Common myeloid progenitor, CD34-positive (primary cell): ENCODE results near the gene FER.
A peak's percentile ranks its signal among the peaks of the same experiment; 100 is the strongest.

Experiments used
- CTCF ChIA-PET: fragments of 350-600 bp; sonication (Branson Sonifier 250); formaldehyde crosslinking; loops from one replicate; lab custom pipeline; 2021; ENCODE audit warnings: antibody characterized with exemption; lab: Charles Lee
- POLR2A ChIA-PET: fragments of 350-600 bp; sonication (Branson Sonifier 250); formaldehyde crosslinking; loops from one replicate; lab custom pipeline; 2021; ENCODE audit warnings: antibody characterized with exemption; lab: Charles Lee
- DNase-seq, 3 donors: peaks; one replicate each; pipeline versions ENCODE4 v3.0.0 to v3.0.0-alpha.2; 2013
- H3K27ac ChIP-seq, 2 experiments: 1 replicate in 1 of 2; 2 replicates in 1 of 2; pipeline ENCODE4 v1.7.0; 2013; ENCODE audit warnings: inconsistent platforms in 2 of 2, low read length in 2 of 2, mild to moderate bottlenecking in 2 of 2, low read depth in 1 of 2, moderate library complexity in 1 of 2; ENCODE audit not compliant: severe bottlenecking in 2 of 2, insufficient read depth in 1 of 2, poor library complexity in 1 of 2
- H3K27me3 ChIP-seq, 5 experiments: replicated peaks in 2 of 5; 1 replicate in 3 of 5; 2 replicates in 2 of 5; pipeline versions ENCODE4 v1.6.1 to v1.7.0; 2013; ENCODE audit warnings: low read length in 4 of 5, mild to moderate bottlenecking in 2 of 5, moderate library complexity in 2 of 5, inconsistent platforms in 1 of 5; ENCODE audit not compliant: insufficient read depth in 5 of 5, control insufficient read depth in 4 of 5
- H3K36me3 ChIP-seq, 4 experiments: 1 replicate in 2 of 4; 2 replicates in 2 of 4; pipeline versions ENCODE4 v1.6.1 to v1.7.0; 2013; ENCODE audit warnings: low read length in 3 of 4, control low read depth in 1 of 4, mild to moderate bottlenecking in 1 of 4; ENCODE audit not compliant: control insufficient read depth in 4 of 4, insufficient read depth in 4 of 4
- H3K4me1 ChIP-seq, 4 experiments: 1 replicate in 3 of 4; 2 replicates in 1 of 4; pipeline versions ENCODE4 v1.6.1 to v1.7.1; 2013; ENCODE audit warnings: low read length in 3 of 4, mild to moderate bottlenecking in 3 of 4, control low read depth in 1 of 4, inconsistent platforms in 1 of 4, moderate library complexity in 1 of 4; ENCODE audit not compliant: control insufficient read depth in 4 of 4, insufficient read depth in 4 of 4; ENCODE audit errors: control extremely low read depth in 1 of 4
- H3K4me3 ChIP-seq, 7 experiments: 1 replicate in 4 of 7; 2 replicates in 3 of 7; pipeline versions ENCODE4 v1.5.1 to v1.7.0; 2013; ENCODE audit warnings: mild to moderate bottlenecking in 7 of 7, low read length in 6 of 7, moderate library complexity in 6 of 7, inconsistent platforms in 2 of 7, low read depth in 2 of 7, control low read depth in 1 of 7; ENCODE audit not compliant: insufficient read depth in 4 of 7, control insufficient read depth in 1 of 7; ENCODE audit errors: extremely low read depth in 1 of 7
- H3K9me3 ChIP-seq, 5 experiments: 1 replicate in 4 of 5; 2 replicates in 1 of 5; pipeline versions ENCODE4 v1.6.1 to v1.7.1; 2013; ENCODE audit warnings: low read length in 4 of 5, mild to moderate bottlenecking in 2 of 5, inconsistent platforms in 1 of 5, low read depth in 1 of 5, moderate library complexity in 1 of 5; ENCODE audit not compliant: control insufficient read depth in 4 of 5, insufficient read depth in 2 of 5; ENCODE audit errors: control extremely low read depth in 1 of 5
- WGBS: methylation state at CpG from one replicate; pipeline ENCODE4 v1.1.5; 2013; ENCODE audit not compliant: insufficient coverage; 5-methylcytosine and 5-hydroxymethylcytosine counted together

The FER gene

GRCh38 chr5:108919591-108920326, 172.1 kb downstream of the FER start:
- H3K36me3 ChIP-seq = no peaks in the 10 kb centered on the region
- ChIA-PET CTCF (interaction anchor here (1.1 to 1.3 kb wide), 2 partner anchors 17 to 244 kb away, joined by 3 to 4 read pairs; no protein-coding TSS in a partner anchor), POLR2A (no interaction called here)
- H3K4me1 ChIP-seq = no peaks in the 10 kb centered on the region
- WGBS = 80% methylated on average over 1 of the region's 2 CpGs
- H3K9me3 ChIP-seq = no peaks in the 10 kb centered on the region
- no peaks in the 10 kb centered on the region for H3K27me3 ChIP-seq
- H3K4me3 ChIP-seq = no peak overlapping the region
- H3K27ac ChIP-seq = no peak overlapping the region
- DNase-seq = peak; percentile 5 to 29 (median 17)

DNA sequence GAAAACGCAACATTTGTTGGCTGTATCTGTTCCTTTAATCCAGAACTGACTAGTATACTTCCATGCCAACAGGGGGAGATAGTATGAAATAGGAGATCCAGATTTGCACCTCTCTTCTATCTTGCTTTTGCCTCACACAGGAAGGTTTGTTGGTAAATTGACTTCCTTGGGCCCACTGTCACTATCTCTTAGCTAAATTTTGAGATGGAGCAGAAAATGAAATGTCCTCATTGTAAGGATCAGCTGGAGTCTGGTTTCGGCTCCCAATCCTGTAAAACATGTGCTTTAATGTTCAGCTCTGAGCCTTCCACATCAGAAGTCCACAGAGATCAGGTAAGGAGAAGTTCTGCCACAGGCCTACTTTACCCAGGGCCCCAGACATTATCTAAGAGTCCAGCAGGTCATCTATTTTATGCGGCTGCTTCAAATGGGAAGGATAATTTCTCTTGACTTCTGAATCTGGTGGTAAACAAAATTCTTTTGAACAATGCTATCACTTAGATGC, 176.8 kb downstream of the FER start:
- CTCF ChIA-PET = no interaction called here
- H3K27me3 ChIP-seq = no peaks in the 10 kb centered on the region
- no peak overlapping the region for H3K4me3 ChIP-seq
- POLR2A ChIA-PET = no interaction called here
- H3K4me1 ChIP-seq = no peaks in the 10 kb centered on the region
- peak in 2 of 3 donors; percentile 4 to 10 for DNase-seq
- no peak overlapping the region for H3K27ac ChIP-seq
- H3K9me3 ChIP-seq = no peaks in the 10 kb centered on the region
- 95% methylated on average over 2 of the region's 3 CpGs for WGBS
- H3K36me3 ChIP-seq = no peaks in the 10 kb centered on the region

DNA sequence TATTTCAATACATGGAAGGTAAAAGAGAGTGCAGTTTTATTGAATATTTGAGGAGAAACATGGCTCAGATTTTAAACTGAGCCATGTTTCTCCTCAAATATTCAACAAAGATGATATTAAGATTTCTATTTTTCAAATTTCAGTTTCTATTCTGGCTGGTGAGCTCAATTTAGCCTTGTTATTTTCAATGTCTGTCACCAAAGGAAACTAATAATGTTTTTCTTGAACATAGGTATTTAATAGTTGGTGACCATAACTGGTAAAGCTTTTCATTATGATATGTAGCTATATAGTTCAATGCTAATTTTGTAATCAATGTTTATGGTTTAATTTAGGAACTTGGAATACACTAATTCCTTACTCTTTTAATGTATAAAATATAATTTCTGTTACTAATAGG, 177.4 kb downstream of the FER start:
- POLR2A ChIA-PET = no interaction called here
- no peak for DNase-seq
- no peak overlapping the region for H3K4me3 ChIP-seq
- H3K27ac ChIP-seq = no peak overlapping the region
- no peaks in the 10 kb centered on the region for H3K27me3 ChIP-seq
- CTCF ChIA-PET = no interaction called here
- H3K9me3 ChIP-seq = no peaks in the 10 kb centered on the region
- no peaks in the 10 kb centered on the region for H3K36me3 ChIP-seq
- H3K4me1 ChIP-seq = no peaks in the 10 kb centered on the region

- no peak for DNase-seq
- Histone ChIP-seq H3K27ac (no peak overlapping the region), H3K27me3 (no peaks in the 10 kb centered on the region), H3K4me3 (no peak overlapping the region), H3K4me1 (no peaks in the 10 kb centered on the region), H3K36me3 (no peaks in the 10 kb centered on the region), H3K9me3 (no peaks in the 10 kb centered on the region)
- ChIA-PET POLR2A (no interaction called here), CTCF (no interaction called here)
- WGBS = no CpG with 5 or more reads among the region's 3 CpGs
Observed at GRCh38 chr5:108930107-108930506, 182.4 kb downstream of the FER start.

GRCh38 chr5:108935611-108936010, 187.9 kb downstream of the FER start:
- H3K9me3 ChIP-seq = no peaks in the 10 kb centered on the region
- ChIA-PET CTCF (no interaction called here), POLR2A (no interaction called here)
- no peaks in the 10 kb centered on the region for H3K36me3 ChIP-seq
- H3K27me3 ChIP-seq = no peaks in the 10 kb centered on the region
- no peaks in the 10 kb centered on the region for H3K4me1 ChIP-seq
- WGBS = no CpG with 5 or more reads among the region's 2 CpGs
- H3K4me3 ChIP-seq = no peak overlapping the region
- DNase-seq = no peak
- H3K27ac ChIP-seq = no peak overlapping the region

- ChIA-PET CTCF (no interaction called here), POLR2A (no interaction called here)
- no peaks in the 10 kb centered on the region for H3K36me3 ChIP-seq
- H3K4me3 ChIP-seq = no peak overlapping the region
- H3K27me3 ChIP-seq = no peaks in the 10 kb centered on the region
- H3K4me1 ChIP-seq = no peaks in the 10 kb centered on the region
- WGBS = 100% methylated on average over 2 of the region's 2 CpGs
- H3K9me3 ChIP-seq = no peaks in the 10 kb centered on the region
- no peak for DNase-seq
- H3K27ac ChIP-seq = no peak overlapping the region
Observed at GRCh38 chr5:108937221-108937620, 189.5 kb downstream of the FER start.

GRCh38 chr5:108940506-108940905, 192.8 kb downstream of the FER start:
- ChIA-PET POLR2A (no interaction called here), CTCF (no interaction called here)
- WGBS = 86% methylated on average over 1 of the region's 4 CpGs
- Histone ChIP-seq H3K4me3 (no peak overlapping the region), H3K4me1 (no peaks in the 10 kb centered on the region), H3K27me3 (no peaks in the 10 kb centered on the region), H3K36me3 (peaks cover 0 to 3% (median 0%) of the 10 kb centered on the region in 4 experiments), H3K9me3 (no peaks in the 10 kb centered on the region), H3K27ac (no peak overlapping the region)
- DNase-seq = no peak
